ENCODE data around the gene ADGRB2. TPM values are rescaled to one million over a fixed set of nuclear protein-coding genes. Genes with fewer than 3 reads are reported as not detected.

The ADGRB2 gene
- total RNA-seq, 1 donor from 2014 or later = 0.69 TPM

- Histone ChIP-seq H3K4me3 (no peak overlapping the region), H3K36me3 (no peaks in the 10 kb centered on the region), H3K27ac (no peak overlapping the region), H3K27me3 (no peaks in the 10 kb centered on the region), H3K9me3 (no peaks in the 10 kb centered on the region), H3K4me1 (no peaks in the 10 kb centered on the region)
- ATAC-seq (no peak), DNase-seq (no peak)
- intact Hi-C loops (cut with DNase I) = no loop called here
- TF ChIP-seq CTCF (IDR thresholded peaks at IDR 0.05) = no peak
Measured at GRCh38 chr1:31734582-31735107, 29.5 kb downstream of the ADGRB2 start.

GRCh38 chr1:31733389-31734219, 30.5 kb downstream of the ADGRB2 start:
- Histone ChIP-seq H3K4me3 (no peak overlapping the region), H3K9me3 (no peaks in the 10 kb centered on the region), H3K4me1 (no peaks in the 10 kb centered on the region), H3K27ac (no peak overlapping the region), H3K36me3 (no peaks in the 10 kb centered on the region), H3K27me3 (no peaks in the 10 kb centered on the region)
- DNase-seq = no peak
- TF ChIP-seq CTCF (IDR thresholded peaks at IDR 0.05) = no peak
- ATAC-seq = no peak
- intact Hi-C loops (cut with DNase I) = no loop called here

GRCh38 chr1:31732751-31733289, 31.3 kb downstream of the ADGRB2 start:
- Histone ChIP-seq H3K27ac (no peak overlapping the region), H3K27me3 (no peaks in the 10 kb centered on the region), H3K36me3 (no peaks in the 10 kb centered on the region), H3K9me3 (no peaks in the 10 kb centered on the region), H3K4me3 (no peak overlapping the region), H3K4me1 (no peaks in the 10 kb centered on the region)
- no peak for ATAC-seq
- TF ChIP-seq CTCF (IDR thresholded peaks at IDR 0.05) = no peak
- intact Hi-C loops (cut with DNase I) = no loop called here
- DNase-seq = no peak

- TF ChIP-seq CTCF (IDR thresholded peaks at IDR 0.05) = no peak
- no peak for ATAC-seq
- H3K27me3 ChIP-seq = no peaks in the 10 kb centered on the region
- intact Hi-C loops (cut with DNase I) = no loop called here
- no peaks in the 10 kb centered on the region for H3K36me3 ChIP-seq
- no peak for DNase-seq
- no peak overlapping the region for H3K4me3 ChIP-seq
- H3K4me1 ChIP-seq = no peaks in the 10 kb centered on the region
- no peak overlapping the region for H3K27ac ChIP-seq
- H3K9me3 ChIP-seq = no peaks in the 10 kb centered on the region
Measured at GRCh38 chr1:31732343-31732742, 31.8 kb downstream of the ADGRB2 start.

GRCh38 chr1:31731049-31731565, 33.0 kb downstream of the ADGRB2 start:
- intact Hi-C loops (cut with DNase I) = no loop called here
- ATAC-seq (no peak), DNase-seq (no peak)
- Histone ChIP-seq H3K27me3 (no peaks in the 10 kb centered on the region), H3K9me3 (no peaks in the 10 kb centered on the region), H3K4me3 (no peak overlapping the region), H3K27ac (no peak overlapping the region), H3K4me1 (no peaks in the 10 kb centered on the region), H3K36me3 (no peaks in the 10 kb centered on the region)
- no peak for TF ChIP-seq CTCF (IDR thresholded peaks at IDR 0.05)

Data from upper lobe of right lung (tissue), 1 donor.